Measurements from ENCODE around the gene TGFBR3.

Gene TGFBR3

DNA sequence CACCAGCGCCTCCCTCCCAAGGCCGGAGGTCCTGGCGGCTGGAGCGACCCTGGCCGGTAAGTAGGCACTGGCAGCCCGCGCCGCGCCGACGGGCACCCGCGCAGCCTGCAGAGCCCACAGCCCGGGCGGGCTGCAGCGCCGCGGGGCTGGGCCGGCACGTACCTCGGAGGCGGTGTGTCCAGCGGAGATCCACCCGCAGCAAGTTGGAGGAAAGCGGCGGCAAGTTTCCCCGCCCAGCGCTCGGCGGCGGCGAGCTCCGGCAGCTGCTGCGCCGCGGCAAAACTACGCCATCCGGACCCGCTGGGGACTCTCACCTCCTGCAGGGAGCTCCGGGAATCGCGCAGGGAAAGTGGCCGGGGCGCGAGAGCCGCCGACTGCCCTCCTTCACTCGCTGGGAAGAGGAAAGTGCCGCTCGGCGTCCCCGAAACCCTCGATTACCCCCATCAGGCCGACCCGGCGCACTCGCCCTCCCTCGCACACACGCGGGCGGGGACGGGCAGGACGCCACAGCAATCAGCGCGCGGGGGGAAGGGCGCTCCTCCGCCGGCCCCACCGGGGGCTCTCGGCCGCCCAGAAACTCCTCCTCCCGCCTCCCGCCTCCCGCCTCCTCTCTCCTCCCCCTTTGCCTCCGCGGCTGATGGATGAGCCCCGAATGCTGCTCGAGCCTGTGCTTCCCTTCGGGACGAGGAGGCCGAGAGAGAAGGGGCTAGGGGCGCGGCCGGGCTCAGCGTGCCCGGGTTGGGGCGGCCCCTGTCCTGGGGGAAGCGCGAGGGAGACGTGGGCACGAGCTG is at the start of gene TGFBR3:
TSS of gene TGFBR3 (minus strand) at position 436 of the 791 bp plus-strand sequence. CDS start 24,620 bp downstream, outside the sequence.
- H3K4me1 ChIP-seq, result no peaks in the 10 kb centered on the region; the same call in none of the 2 replicates
- no peaks in the 10 kb centered on the region for H3K27me3 ChIP-seq (ENCODE audit: low read depth)
- H3K36me3 ChIP-seq (replicated peaks), result no peaks in the 10 kb centered on the region
- peak within 1 kb of the TSS; percentile 66 for H3K4me3 ChIP-seq
- in situ Hi-C loops (cut with MboI; ENCODE audit: low sequenced_read_pairs), result no loop called here
- DNase-seq (ENCODE audit: low spot score in 2 of 2), result peak; percentile 79 to 93
- no peaks in the 10 kb centered on the region for H3K9me3 ChIP-seq

DNA sequence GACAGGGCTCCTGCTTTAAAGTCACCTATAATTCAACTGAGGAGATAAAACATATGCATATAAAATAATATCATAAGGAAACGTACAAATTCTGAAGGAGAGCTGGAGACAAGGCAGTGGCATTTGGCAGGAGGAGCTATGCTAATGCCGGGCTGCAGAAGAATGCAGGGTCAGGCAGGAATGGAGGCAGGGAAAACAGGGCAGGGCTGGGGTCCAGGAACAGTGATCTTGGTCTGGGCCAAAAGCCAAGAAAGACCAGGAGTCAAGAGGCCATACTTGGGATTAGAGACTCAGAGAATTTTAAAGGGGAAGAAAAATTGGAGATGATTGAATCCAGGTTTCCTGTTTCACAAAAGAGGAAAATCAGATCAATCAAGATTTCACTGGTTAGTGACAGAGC is 43.3 kb upstream of the TGFBR3 start:
- Histone ChIP-seq H3K27me3 (ENCODE audit: low read depth) (no peaks in the 10 kb centered on the region), H3K9me3 (no peaks in the 10 kb centered on the region), H3K4me3 (no peak overlapping the region), H3K36me3 (replicated peaks) (no peaks in the 10 kb centered on the region), H3K4me1 (peaks cover 2% of the 10 kb centered on the region; the same call in 1 of the 2 replicates)
- in situ Hi-C loops (cut with MboI; ENCODE audit: low sequenced_read_pairs), result loop anchor here (25.0 kb wide), 2 partner anchors 642 to 767 kb away; no protein-coding TSS in a partner anchor
- peak; percentile 69 to 77 for DNase-seq (ENCODE audit: low spot score in 2 of 2)

DNA sequence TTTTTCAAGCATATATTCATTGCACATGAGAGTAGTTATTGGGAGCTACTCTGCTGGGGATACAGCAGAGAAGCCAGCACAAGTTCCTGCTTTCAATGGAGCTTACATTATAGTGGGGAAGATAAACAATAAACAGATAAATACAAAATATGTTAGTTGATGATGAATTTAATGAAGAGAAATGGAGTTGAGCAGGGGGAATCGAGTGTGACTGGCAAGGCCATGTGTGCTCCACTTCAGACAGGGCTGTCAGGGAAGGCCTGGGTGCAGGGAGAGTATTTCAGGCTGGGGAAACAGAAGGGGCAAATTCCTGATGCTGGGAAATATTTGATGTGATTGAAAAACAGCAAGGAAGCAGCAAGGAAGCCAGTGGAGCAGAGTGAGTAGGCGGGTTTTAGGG is 42.1 kb upstream of the TGFBR3 start:
- H3K9me3 ChIP-seq, result no peaks in the 10 kb centered on the region
- no peaks in the 10 kb centered on the region for H3K36me3 ChIP-seq (replicated peaks)
- in situ Hi-C loops (cut with MboI; ENCODE audit: low sequenced_read_pairs), result loop anchor here (25.0 kb wide), 2 partner anchors 641 to 766 kb away; no protein-coding TSS in a partner anchor
- no peak overlapping the region for H3K4me3 ChIP-seq
- H3K4me1 ChIP-seq, result peaks cover 2% of the 10 kb centered on the region; the same call in 1 of the 2 replicates
- no peaks in the 10 kb centered on the region for H3K27me3 ChIP-seq (ENCODE audit: low read depth)
- no peak for DNase-seq (ENCODE audit: low spot score in 2 of 2)

DNA sequence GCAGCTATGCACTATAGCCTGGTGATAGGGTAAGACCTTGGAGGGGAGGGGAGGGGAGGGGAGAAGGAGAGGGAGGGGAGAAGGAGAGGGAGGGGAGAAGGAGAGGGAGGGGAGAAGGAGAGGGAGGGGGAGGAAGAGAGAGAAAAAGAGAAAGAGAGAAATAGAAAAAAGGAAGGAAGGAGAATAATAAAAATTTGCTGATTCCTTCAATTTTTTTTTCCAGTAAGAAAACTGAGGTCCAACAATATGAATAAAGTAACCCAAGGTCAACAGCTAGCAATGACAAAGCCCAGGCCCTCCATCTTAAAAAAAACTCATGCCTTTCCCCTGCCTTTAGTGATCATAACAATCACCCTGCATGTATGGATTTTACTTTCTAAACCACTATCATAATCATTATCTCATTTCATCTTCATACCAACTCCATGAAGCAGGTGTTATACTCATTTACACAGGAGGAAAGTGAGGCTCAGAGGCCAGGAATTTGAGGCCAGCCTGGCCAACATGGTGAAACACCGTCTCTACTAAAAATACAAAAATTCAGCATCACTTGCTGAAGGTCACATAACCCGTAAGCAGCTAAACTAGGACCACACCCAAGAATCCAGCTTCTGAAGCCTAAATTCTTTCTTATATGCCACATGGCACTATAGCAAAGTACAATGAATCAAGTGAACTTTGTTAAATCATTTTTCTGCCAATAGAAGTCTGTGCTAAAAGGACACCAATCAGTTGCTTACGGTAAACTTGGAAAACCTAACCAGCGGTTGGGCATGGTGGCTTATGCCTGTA is 39.9 kb upstream of the TGFBR3 start:
- in situ Hi-C loops (cut with MboI; ENCODE audit: low sequenced_read_pairs), result loop anchor here (25.0 kb wide), 2 partner anchors 639 to 764 kb away; no protein-coding TSS in a partner anchor
- H3K27me3 ChIP-seq (ENCODE audit: low read depth), result no peaks in the 10 kb centered on the region
- H3K36me3 ChIP-seq (replicated peaks), result no peaks in the 10 kb centered on the region
- H3K4me3 ChIP-seq, result no peak overlapping the region
- no peaks in the 10 kb centered on the region for H3K9me3 ChIP-seq
- H3K4me1 ChIP-seq, result peaks cover 2% of the 10 kb centered on the region; the same call in 1 of the 2 replicates
- DNase-seq (ENCODE audit: low spot score in 2 of 2), result no peak

DNA sequence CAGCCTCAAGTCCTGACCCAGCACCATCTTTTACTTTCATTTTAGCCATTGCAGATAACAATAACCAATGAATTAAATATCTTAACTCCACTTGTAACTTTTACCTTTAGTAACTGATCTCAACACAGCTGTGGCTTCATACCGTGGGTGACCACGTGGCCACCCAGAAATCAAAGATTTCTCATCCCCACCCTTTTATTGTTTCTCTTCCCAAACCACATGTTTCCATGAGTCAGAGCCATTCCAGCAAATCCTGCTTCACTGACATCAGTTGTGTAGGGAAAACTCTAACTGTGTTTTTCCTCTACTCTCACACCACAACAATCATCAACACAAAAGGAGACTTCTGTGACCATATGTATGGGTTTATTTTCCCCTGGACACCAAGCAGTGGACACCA is 38.2 kb upstream of the TGFBR3 start:
- no peaks in the 10 kb centered on the region for H3K36me3 ChIP-seq (replicated peaks)
- H3K4me3 ChIP-seq, result no peak overlapping the region
- peaks cover 2% of the 10 kb centered on the region; the same call in 1 of the 2 replicates for H3K4me1 ChIP-seq
- in situ Hi-C loops (cut with MboI; ENCODE audit: low sequenced_read_pairs), result loop anchor here (5.0 kb wide), 1 partner anchor 412 kb away; no protein-coding TSS in a partner anchor
- no peak for DNase-seq (ENCODE audit: low spot score in 2 of 2)
- no peaks in the 10 kb centered on the region for H3K27me3 ChIP-seq (ENCODE audit: low read depth)
- no peaks in the 10 kb centered on the region for H3K9me3 ChIP-seq

DNA sequence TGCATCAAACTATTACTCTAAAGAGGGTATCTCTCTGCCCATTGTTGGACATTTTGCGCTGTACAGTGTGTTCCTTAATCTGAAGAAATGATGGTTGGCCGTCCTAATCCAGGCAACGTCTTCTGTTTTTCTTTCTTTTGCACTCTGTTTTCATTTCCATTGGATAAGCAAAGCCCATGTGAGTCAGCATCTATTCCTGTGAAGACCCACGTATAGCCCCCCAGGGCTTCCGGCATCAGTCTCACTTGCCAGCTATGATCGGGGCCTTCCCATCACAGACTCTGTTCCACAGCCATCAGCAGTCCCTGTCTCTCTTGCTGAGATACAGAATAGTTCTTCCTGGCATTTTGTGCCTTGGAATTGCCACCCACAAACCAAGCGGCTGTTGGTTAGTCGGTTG is 34.0 kb upstream of the TGFBR3 start:
- Histone ChIP-seq H3K4me3 (no peak overlapping the region), H3K27me3 (ENCODE audit: low read depth) (no peaks in the 10 kb centered on the region), H3K4me1 (no peaks in the 10 kb centered on the region), H3K36me3 (replicated peaks) (no peaks in the 10 kb centered on the region), H3K9me3 (no peaks in the 10 kb centered on the region)
- in situ Hi-C loops (cut with MboI; ENCODE audit: low sequenced_read_pairs), result loop anchor here (5.0 kb wide), 1 partner anchor 408 kb away; no protein-coding TSS in a partner anchor
- no peak for DNase-seq (ENCODE audit: low spot score in 2 of 2)

DNA sequence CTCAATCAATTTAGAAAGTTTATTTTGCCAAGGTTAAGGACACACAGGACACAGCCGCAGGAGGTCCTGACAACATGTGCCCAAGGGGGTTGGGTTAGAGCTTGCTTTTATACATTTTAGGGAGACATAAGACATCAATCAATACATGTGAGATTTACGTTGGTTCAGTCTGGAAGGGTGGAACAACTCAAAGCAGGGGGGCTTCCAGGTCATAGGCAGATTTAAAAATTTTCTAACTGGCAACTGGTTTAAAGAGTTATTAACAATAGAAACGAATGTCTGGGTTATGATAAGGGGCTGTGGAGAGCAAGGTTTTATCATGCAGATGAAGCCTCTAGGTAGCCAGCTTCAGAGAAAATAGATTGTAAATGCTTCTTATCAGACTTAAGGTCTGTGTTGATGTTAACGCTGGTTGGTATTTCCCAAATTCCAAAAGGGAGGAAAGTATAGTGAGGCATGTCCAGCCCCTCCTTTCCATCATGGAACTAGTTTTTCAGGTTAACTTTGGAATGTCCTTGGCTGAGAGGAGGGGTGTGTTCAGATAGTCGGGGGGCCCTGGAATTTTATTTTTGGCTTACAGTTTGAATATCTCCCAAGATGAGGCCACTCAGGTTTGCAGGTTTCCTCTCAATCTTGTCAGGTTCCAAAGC is 31.0 kb upstream of the TGFBR3 start:
- Histone ChIP-seq H3K4me3 (no peak overlapping the region), H3K27me3 (ENCODE audit: low read depth) (no peaks in the 10 kb centered on the region), H3K9me3 (no peaks in the 10 kb centered on the region), H3K36me3 (replicated peaks) (no peaks in the 10 kb centered on the region), H3K4me1 (no peaks in the 10 kb centered on the region)
- DNase-seq (ENCODE audit: low spot score in 2 of 2), result no peak
- in situ Hi-C loops (cut with MboI; ENCODE audit: low sequenced_read_pairs), result no loop called here

DNA sequence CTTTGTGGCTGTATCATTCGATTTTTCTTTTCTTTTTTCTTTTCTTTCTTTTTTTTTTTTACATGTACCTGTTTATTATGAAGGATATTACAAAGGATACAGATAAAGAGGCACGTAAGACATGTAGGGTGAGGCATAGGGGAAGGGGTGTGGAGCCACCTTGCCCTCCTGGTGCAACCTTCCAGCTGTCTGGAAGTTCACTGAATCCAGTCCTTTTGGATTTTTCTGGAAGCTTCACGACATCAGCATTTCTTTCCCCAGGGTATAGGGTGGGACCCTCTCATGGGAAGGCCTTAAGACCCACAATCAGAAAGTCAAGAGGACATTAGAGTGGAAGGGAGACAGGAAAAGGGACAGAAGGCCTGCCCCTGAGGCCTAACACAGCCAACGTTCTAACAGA is 30.1 kb upstream of the TGFBR3 start:
- Histone ChIP-seq H3K27me3 (ENCODE audit: low read depth) (no peaks in the 10 kb centered on the region), H3K4me1 (no peaks in the 10 kb centered on the region), H3K9me3 (no peaks in the 10 kb centered on the region), H3K36me3 (replicated peaks) (no peaks in the 10 kb centered on the region), H3K4me3 (no peak overlapping the region)
- in situ Hi-C loops (cut with MboI; ENCODE audit: low sequenced_read_pairs), result no loop called here
- no peak for DNase-seq (ENCODE audit: low spot score in 2 of 2)

DNA sequence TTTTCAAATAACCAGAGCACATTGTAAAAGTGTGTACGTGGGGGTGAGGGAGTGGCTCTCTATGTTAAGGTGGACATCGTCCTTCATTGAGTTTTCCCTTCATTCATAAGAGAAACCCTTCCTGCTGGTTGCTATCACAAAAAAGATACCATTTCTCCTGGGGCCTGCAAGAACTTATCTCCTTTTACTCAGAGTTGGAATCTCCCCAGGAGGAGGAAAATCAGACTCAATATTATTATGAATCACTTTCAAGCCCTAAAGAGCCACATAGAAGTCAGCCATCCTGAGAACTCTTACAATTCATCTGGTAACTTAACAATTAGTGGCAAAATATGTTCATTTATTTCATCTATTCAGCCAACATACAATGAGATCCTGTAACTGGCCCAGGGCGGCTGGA is 27.1 kb upstream of the TGFBR3 start:
- Histone ChIP-seq H3K9me3 (no peaks in the 10 kb centered on the region), H3K4me3 (no peak overlapping the region), H3K4me1 (no peaks in the 10 kb centered on the region), H3K36me3 (replicated peaks) (no peaks in the 10 kb centered on the region), H3K27me3 (ENCODE audit: low read depth) (no peaks in the 10 kb centered on the region)
- DNase-seq (ENCODE audit: low spot score in 2 of 2), result no peak
- in situ Hi-C loops (cut with MboI; ENCODE audit: low sequenced_read_pairs), result no loop called here

DNA sequence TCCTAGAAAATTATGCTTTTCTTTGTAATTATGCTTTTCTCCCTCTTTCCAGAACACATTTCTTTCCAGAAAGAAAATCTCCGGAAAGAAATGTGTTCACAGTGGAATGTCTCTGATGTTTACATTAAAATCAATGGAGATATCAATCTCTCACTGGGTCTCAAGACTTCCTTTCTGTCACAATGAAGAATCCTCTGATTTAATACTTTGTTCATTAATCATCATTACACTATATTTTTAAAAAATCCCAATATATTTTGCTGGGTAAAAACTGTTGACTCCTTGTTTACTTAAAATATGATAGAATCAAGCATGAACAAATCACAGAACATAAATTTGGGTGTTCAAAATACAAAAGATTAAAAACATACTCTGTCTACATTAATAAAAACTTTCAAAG is 26.3 kb upstream of the TGFBR3 start:
- no peaks in the 10 kb centered on the region for H3K4me1 ChIP-seq
- H3K27me3 ChIP-seq (ENCODE audit: low read depth), result no peaks in the 10 kb centered on the region
- no peak for DNase-seq (ENCODE audit: low spot score in 2 of 2)
- in situ Hi-C loops (cut with MboI; ENCODE audit: low sequenced_read_pairs), result no loop called here
- H3K9me3 ChIP-seq, result no peaks in the 10 kb centered on the region
- H3K4me3 ChIP-seq, result no peak overlapping the region
- H3K36me3 ChIP-seq (replicated peaks), result no peaks in the 10 kb centered on the region

DNA sequence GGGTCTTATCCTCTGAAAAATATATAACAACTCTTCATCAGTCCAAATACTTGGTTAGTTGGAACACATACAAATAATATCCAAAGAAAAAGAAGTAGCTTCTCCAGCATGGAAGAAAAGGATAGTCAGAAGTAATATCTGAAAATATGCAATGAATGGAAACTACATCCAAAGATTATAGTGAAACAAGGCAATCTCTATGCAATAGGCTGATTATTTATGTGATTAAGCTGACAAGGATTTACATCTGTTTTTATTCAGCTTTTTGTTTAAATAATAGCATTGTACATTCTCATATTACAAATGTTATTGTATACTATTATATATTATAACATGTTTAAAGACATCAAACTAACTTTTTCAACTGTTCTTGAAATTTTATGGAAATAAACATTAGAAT is 15.3 kb upstream of the TGFBR3 start:
- no peak overlapping the region for H3K4me3 ChIP-seq
- no peaks in the 10 kb centered on the region for H3K9me3 ChIP-seq
- no peak for DNase-seq (ENCODE audit: low spot score in 2 of 2)
- in situ Hi-C loops (cut with MboI; ENCODE audit: low sequenced_read_pairs), result no loop called here
- H3K27me3 ChIP-seq (ENCODE audit: low read depth), result no peaks in the 10 kb centered on the region
- peaks cover 11% of the 10 kb centered on the region for H3K4me1 ChIP-seq
- H3K36me3 ChIP-seq (replicated peaks), result no peaks in the 10 kb centered on the region

DNA sequence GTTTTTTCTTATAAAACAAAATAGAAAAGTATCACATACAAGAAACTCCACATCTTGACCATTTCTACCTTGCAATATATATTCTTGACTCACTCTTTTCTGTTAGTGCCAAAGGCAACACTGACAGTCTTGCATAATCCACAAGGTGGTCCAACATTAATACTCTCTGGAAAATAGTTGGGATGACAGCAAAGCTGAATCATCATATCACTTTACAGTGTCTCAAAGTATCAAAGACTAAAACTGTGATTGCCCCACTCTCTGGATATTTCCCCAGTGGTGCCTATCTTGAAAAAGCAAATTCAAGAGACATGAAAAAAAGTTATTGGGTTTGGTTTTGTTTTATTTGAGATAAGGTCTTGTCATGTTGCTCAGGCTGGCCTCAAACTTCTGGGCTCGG is 14.6 kb upstream of the TGFBR3 start:
- in situ Hi-C loops (cut with MboI; ENCODE audit: low sequenced_read_pairs), result no loop called here
- Histone ChIP-seq H3K36me3 (replicated peaks) (no peaks in the 10 kb centered on the region), H3K27me3 (ENCODE audit: low read depth) (no peaks in the 10 kb centered on the region), H3K4me3 (no peak overlapping the region), H3K4me1 (peaks cover 11% of the 10 kb centered on the region), H3K9me3 (no peaks in the 10 kb centered on the region)
- no peak for DNase-seq (ENCODE audit: low spot score in 2 of 2)

DNA sequence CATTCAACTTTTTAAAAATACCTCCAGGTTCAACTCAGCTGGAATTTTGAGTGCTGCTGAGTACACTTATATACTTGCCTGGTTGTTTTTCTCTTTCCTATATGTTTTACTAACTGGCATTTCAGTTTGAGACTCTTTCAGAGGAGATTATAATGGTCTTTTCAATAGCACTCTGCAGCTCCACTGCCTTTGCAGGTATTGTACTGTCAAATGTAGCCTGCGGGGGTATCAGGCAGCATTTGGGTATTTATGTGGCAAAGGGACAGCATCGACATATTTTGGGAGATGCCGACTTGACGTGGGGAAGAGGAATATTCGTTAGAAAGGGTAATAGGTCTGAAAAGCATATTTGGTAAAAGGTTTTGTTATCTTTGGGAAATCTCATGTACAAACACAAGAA is 11.1 kb upstream of the TGFBR3 start:
- in situ Hi-C loops (cut with MboI; ENCODE audit: low sequenced_read_pairs), result no loop called here
- H3K4me1 ChIP-seq, result peaks cover 11% of the 10 kb centered on the region
- H3K9me3 ChIP-seq, result no peaks in the 10 kb centered on the region
- peak; percentile 75 to 91 for DNase-seq (ENCODE audit: low spot score in 2 of 2)
- no peaks in the 10 kb centered on the region for H3K36me3 ChIP-seq (replicated peaks)
- H3K4me3 ChIP-seq, result no peak overlapping the region
- H3K27me3 ChIP-seq (ENCODE audit: low read depth), result no peaks in the 10 kb centered on the region
